PC-3 (cell line): Measurements from ENCODE around the gene DAAM1.

Source experiments
- CTCF ChIP-seq: fragments of 300-600 bp; sonication (generic); conservative IDR thresholded peaks from 2 replicates; pipeline ENCODE4 v1.5.1; 2017; ENCODE audit warnings: antibody characterized with exemption, low read depth, mild to moderate bottlenecking, low read length
- EZH2 ChIP-seq: fragments of 300-600 bp; sonication (generic); IDR thresholded peaks from one replicate; pipeline ENCODE4 v1.6.1; 2017; ENCODE audit warnings: antibody characterized with exemption, mild to moderate bottlenecking, low read length; ENCODE audit not compliant: unreplicated experiment
- EZH2phosphoT487 ChIP-seq: fragments of 300-600 bp; sonication (generic); IDR thresholded peaks from 2 replicates; pipeline ENCODE4 v1.6.1; 2018; ENCODE audit warnings: mild to moderate bottlenecking, antibody characterized with exemption, low read length, borderline replicate concordance

- TF ChIP-seq CTCF (no peak), EZH2 (no peak), EZH2phosphoT487 (no peak)
Measured at GRCh38 chr14:59241121-59241520, 52.7 kb downstream of the DAAM1 start.
